Posterior cingulate gyrus (tissue), 11 donors: ENCODE data around the gene PDIA5.
"Not testable (repeated sequence)": the region's sequence is repeated elsewhere in the genome, so short reads cannot be mapped to it uniquely, and the experiment has no call there.

ENCODE experiments used
- DNase-seq, 10 donors: peaks; one replicate each; pipeline versions ENCODE4 v3.0.0 to v3.0.0-alpha.2; 2020 to 2021; ENCODE audit warnings: mixed read lengths in 3 of 10
- intact Hi-C: fragments of 100-400 bp; cut with DNase I; formaldehyde crosslinking; loops from one replicate; pipeline ENCODE4 v1.15.1; 2023

The PDIA5 gene

GRCh38 chr3:123138839-123139444 is 72.1 kb downstream of the PDIA5 start:
- intact Hi-C loops: no loop called here
- DNase-seq: peak in 2 of 10 donors; percentile 18 to 60

GRCh38 chr3:123139522-123139921 is 72.7 kb downstream of the PDIA5 start:
- intact Hi-C loops: no loop called here
- DNase-seq: peak in 2 of 10 donors; percentile 4 to 9

- DNase-seq: peak in 1 of 10 donors; percentile 37
- intact Hi-C loops: no loop called here
Observed at GRCh38 chr3:123140550-123140949, 73.7 kb downstream of the PDIA5 start.

- intact Hi-C loops: no loop called here
- no peak for DNase-seq
Observed at GRCh38 chr3:123141276-123141675, 74.5 kb downstream of the PDIA5 start.

GRCh38 chr3:123143669-123144411 is 77.0 kb downstream of the PDIA5 start:
- peak in 1 of 10 donors; percentile 39 for DNase-seq
- intact Hi-C loops: no loop called here

- DNase-seq: peak in 1 of 10 donors; percentile 19
- intact Hi-C loops: no loop called here
Observed at GRCh38 chr3:123147754-123148535, 81.1 kb downstream of the PDIA5 start.

- intact Hi-C loops: no loop called here
- DNase-seq: peak in 2 of 10 donors; percentile 57
Observed at GRCh38 chr3:123148772-123149171, 81.9 kb downstream of the PDIA5 start.

GRCh38 chr3:123149525-123149924 is 82.7 kb downstream of the PDIA5 start:
- no peak for DNase-seq
- intact Hi-C loops: no loop called here

- DNase-seq: peak in 1 of 10 donors; percentile 17
Observed at GRCh38 chr3:123150449-123151215, 83.8 kb downstream of the PDIA5 start.

GRCh38 chr3:123151251-123151705 is 84.5 kb downstream of the PDIA5 start:
- peak in 1 of 10 donors; percentile 40 for DNase-seq
- intact Hi-C loops: no loop called here

More at GRCh38 chr3:123150449-123151215, 83.8 kb downstream of the PDIA5 start:
- intact Hi-C loops: no loop called here

- DNase-seq: peak in 1 of 10 donors; percentile 27
- intact Hi-C loops: not testable (repeated sequence)
Observed at GRCh38 chr3:123151853-123152420, 85.1 kb downstream of the PDIA5 start.

- intact Hi-C loops: no loop called here
- DNase-seq: no peak
Observed at GRCh38 chr3:123152687-123153086, 85.9 kb downstream of the PDIA5 start.

GRCh38 chr3:123153125-123154019 is 86.5 kb downstream of the PDIA5 start:
- intact Hi-C loops: no loop called here
- DNase-seq: no peak

GRCh38 chr3:123154020-123154985 is 87.5 kb downstream of the PDIA5 start:
- intact Hi-C loops: no loop called here
- DNase-seq: peak in 1 of 10 donors; percentile 37

- intact Hi-C loops: no loop called here
- peak in 1 of 10 donors; percentile 50 for DNase-seq
Observed at GRCh38 chr3:123155471-123156011, 88.7 kb downstream of the PDIA5 start.

- intact Hi-C loops: no loop called here
- peak in 2 of 10 donors; percentile 50 to 71 for DNase-seq
Observed at GRCh38 chr3:123156276-123156995, 89.6 kb downstream of the PDIA5 start.

GRCh38 chr3:123157209-123157597 is 90.4 kb downstream of the PDIA5 start:
- no peak for DNase-seq
- intact Hi-C loops: no loop called here
